ENCODE data around the gene PDE6B.

The PDE6B gene

GRCh38 chr4:601612-602558 is 23.5 kb upstream of the PDE6B start:
- DNase-seq = no peak

DNA sequence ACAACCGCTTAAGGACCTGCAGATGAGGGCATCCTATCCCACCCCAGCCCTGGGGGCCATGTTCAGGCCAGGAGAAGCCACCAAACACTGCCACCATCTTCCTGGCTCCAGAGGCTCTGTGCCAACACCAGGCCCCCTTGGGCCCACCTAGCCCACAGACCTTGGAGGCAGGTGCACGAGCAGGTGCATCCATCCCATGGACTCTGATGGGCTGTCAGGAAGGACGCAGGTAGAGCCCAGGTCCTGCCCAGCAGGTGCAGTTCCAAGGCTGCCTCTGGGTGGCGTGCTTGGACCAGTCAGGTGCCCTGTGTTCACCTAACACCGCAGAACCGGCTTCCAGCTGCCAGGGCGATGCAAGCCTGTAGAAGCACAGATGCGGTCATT is 22.8 kb upstream of the PDE6B start:
- DNase-seq = peak; percentile 14

DNA sequence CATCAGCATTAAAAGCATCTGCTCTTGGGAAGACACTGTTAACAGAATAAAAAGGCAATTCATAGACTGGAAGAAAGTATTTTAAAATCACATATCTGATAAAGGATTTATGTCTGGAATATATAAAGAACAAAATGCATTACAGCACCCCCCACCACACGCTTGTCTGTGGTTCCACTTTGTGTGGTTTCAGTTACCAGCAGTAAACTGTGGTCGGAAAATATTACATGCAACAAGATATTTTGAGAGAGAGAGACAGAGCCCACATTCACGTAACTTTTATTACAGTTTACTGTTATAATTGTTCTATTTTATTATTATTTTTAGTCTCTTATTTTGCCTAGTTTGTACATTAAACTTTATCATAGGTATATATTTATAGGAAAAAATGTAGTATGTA is 21.2 kb upstream of the PDE6B start:
- no peak for DNase-seq

GRCh38 chr4:605702-606425 is 19.5 kb upstream of the PDE6B start:
- no peak for DNase-seq

DNA sequence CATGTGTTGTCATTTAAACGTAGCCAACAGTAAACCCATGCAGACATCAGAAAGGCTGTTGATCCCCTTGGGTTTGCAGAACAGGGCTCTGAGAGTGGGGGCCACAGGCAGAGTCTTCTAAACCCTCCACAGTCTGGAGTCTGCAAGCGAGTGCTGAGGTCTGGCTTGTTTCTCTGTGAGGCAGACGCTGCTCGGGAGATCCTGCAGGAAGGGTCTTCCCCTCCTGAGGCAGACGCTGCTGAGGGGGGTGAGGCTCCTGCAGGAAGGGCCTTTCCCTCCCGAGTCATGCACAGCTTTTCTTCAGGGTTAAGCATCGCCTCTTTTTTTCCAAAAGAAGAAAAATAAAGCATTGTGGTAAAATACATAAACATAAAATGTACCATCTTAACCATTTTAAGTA is 17.1 kb upstream of the PDE6B start:
- DNase-seq = no peak

DNA sequence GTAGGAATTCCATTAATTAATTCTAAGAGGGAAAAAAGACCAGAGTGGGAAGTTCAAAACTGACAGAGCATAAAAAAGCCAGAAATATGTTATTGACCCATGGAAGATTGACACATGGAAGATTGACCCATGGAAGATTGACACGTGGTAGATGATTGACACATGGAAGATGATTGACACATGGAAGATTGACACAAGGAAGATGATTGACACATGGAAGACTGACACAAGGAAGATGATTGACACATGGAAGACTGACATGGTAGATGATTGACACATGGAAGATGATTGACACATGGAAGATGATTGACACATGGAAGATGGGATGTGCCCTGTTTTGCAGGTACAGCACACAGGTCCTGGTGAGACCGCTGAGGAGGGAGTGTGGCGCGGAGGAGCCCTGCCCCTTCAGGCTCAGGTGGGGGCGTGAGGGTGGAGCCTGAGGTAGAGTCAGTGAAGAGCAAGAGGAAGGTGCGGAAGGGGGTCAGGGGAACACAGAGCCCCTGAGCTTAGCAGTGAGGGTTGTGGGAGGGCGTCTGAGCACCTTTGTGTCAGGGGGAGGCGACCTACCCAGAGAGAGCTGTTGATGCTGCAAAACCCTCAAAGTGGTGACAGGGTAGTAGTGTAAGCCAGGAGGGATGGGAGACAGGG is 15.8 kb upstream of the PDE6B start:
- DNase-seq = no peak

DNA sequence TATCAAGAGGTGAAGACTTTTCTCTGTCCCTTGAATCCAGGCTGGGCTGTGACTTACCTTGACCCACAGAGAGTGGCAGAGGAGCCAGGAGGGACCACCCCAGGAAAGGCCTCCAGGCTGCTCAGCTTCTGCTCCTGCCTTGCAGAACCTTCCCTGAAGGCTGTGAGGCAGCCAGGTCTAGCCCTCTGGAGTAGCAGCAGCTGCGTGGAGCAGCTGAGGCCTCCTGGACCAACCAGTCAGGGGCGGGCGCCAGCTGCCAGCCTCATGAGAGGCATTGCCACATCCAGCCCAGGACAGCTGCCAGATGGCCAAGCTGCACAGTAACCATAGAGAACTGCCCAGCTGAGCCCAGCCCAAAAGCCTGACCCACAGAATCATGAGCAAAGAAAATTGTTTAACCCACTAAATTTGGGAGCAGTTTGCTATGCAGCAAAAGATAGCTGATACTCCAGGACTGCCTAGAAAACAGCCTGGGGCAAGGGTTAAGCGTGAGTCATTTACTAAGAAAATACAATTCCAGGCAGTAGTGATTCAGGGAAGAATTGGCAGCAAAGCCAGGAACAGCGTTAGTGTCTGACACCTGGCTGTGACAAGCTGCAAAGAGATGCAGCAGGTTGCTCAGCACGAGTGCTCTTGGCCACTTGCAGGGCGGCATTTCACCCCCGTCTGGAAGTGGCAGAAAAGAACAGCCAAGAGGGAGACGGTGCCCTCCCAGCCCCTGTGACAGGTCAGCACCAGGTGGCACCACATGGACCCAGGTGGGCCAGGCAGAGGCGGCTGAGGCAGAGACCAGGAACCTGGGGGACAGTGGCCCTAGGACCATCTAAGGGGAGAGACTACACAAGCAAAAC is 14.7 kb upstream of the PDE6B start:
- DNase-seq = no peak

- DNase-seq = no peak
These were observed 13.2 kb upstream of the PDE6B start for GRCh38 chr4:612052-612748.

DNA sequence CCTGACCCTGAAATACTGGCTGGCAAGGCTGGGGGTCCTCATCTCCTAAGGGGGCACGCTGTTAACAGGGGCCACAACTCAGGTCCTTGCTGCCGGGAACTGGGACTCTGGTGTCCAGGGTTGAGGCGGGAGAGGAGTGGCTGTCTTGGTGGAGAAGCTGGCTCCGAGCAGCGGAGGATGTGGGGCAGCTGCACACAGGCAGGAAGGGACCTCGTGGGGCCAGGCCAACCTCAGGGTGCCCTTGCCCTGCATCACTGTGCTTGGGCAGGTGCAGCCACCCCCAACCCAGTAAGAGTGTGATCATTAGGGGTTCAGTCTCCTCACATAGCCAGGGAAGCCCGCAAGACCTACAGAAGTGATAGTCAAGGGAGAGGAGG is 12.6 kb upstream of the PDE6B start:
- no peak for DNase-seq

DNA sequence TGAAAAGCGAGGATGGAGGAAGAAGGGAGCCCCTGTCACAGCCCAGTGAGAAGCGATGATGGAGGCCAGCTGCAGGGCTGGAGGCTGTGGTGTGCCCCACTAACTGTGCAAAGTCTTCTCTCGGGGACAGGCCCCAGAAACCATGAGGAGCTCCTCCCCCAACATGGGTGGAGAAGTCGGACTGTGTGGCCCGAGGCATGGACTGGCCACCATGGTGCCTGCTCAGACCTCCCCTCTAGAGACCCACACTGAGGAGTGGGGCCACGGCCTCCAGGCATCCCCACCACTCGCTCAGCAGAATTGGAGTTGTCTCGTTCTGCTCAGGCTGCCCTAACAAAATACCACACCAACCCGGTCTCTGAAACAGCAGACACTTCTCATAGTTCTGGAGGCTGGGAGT is 12.2 kb upstream of the PDE6B start:
- DNase-seq = no peak

DNA sequence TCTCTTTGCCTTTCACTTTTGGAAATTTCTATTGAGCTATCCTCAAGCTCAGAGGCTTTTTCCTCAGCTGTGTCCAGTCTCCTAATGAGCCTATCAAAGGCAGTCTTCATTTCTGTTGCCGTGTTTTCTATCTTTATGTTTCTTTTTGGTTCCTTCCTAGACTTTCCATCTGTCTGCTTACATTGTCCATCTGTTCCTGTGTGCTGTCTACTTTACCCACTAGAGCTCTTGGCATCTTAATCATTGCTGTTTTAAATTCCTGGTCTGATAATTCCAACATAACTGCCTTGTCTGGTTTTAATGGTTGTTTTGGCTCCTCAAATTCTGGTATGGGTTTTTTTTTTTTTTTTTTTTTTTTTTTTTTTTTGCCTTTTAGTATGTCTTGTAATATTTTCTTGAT is 9.3 kb upstream of the PDE6B start:
- DNase-seq = no peak

GRCh38 chr4:616911-617643 is 8.3 kb upstream of the PDE6B start:
- DNase-seq = no peak

DNA sequence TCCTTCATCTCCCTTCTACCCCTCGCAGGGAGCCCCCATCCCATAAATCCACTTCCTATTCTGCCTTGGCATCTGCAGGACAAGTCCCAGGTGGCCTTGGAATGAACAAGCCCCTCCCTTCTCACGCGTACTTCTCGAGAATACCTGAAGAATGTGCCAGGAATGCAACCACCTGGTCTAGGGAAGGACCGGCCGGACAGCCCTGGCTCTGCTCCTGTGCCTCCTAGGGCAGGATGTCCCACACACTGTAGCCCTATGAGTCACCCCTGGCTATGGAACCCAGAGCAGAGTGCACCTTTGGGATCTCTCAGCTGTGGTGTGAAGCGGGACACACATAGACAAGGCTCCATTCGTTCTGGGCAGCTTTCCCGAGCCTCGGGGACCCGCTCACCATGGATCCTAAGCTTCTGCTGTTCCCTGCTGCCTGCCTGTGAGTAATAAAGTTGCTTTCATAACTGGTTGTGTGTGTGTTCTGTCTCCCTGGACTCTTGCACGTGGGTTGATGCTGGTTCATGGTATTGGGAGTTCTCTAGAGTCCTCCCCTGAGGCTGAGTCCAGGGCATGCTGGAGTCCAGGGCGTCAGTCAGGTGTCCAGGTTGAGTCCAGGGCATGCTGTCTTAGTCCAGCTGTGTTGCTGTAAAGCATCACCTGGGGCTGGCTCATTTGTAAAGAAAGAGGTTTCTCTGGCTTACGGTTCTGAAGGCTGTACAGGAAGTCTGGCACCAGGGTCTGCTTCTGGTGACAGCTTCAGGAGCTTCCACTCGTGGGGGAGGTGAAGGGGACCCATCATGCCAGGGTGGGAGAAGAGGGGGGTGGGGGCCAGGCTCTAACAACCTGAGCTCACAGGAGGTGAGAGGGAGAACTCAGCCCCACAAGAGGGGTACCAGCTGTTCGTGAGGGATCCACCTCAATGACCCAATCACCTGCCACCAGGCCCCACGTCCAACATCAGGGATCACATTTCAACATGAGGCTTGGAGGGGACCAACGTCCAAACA is 7.4 kb upstream of the PDE6B start:
- no peak for DNase-seq

- DNase-seq = no peak
These were observed 5.2 kb upstream of the PDE6B start for GRCh38 chr4:620201-620600.

- no peak for DNase-seq
These were observed 4.5 kb upstream of the PDE6B start for GRCh38 chr4:620851-621261.

DNA sequence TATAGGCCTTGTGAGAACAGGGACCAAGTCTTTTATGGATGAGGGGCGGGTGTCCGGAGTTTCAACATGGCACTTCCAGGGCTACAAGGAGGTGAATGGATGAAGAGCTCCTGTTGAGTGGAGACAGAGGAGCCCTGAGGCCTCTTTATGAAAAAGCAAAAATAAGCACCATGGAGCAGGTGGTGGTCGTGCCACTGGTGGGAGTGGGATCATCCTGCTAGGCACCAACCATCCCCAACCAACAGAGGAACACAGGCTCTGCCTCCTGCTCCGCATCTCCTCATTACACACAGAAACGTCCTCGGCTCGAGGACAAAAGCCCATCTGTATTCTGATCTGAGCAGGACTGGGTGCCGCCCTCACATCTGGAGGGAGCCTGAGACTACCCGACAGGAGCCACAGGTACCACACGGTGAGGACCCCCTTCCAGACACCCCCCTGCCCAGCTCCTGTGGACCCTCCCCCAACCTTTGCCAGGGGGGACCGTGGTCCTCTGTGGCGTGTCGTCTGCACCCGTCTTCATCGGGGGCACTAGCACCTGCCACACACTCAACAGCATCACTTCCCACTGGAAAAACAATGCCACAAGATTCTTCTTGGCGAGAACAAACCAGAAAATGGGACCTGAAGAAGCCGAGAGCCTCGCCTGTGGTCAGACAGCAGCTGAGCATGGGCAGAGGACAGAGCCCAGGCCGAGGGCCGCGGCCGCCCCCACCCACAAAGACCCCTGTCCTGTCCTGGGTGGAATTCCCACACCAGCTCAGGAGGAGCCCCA is 3.9 kb upstream of the PDE6B start:
- no peak for DNase-seq

DNA sequence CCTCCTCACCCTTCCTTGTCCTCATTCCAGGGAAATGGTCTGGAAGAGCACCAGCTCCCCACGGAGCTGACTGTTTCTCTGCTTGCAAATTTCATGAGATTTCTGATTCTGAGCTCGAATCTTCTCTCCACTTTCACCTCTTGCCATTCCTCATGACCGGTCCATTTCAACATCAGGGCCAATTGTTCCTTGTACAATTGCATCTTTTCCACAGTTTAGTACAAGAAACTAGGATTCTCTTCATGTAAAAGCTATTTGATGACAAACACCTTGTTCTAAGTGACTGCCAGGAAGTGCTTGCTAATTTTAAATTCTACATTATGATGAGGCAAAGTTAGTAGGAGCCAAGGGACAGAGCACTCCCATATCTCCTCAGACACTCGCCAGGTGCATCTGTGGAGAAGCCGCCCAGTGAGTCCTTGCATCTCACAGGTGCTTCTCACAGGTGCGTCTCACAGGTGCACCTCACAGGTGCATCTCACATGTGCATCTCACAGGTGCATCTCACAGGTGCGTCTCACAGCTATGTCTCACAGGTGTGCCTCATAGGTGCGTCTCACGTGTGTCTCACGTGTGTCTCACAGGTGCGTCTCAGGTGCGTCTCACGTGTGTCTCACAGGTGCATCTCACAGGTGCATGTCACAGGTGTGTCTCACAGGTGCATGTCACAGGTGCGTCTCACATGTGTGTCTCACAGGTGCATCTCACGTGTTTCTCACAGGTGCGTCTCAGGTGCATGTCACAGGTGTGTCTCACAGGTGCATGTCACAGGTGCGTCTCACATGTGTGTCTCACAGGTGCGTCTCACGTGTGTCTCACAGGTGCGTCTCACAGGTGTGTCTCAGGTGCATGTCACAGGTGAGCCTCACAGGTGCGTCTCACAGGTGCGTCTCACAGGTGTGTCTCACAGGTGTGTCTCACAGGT is 3.0 kb upstream of the PDE6B start:
- DNase-seq = no peak

Measured in GDM1 (cell line).